SK-N-SH treated with all-trans-retinoic acid at 6 μM for 48 hours (cell line): ENCODE measurements around the gene AKR1A1.

Experiments
- BACH2 ChIP-seq: fragments of 250-450 bp; sonication (Bioruptor Pico); IDR thresholded peaks from 2 replicates; pipeline ENCODE4 v1.9.0; 2021; ENCODE audit warnings: mild to moderate bottlenecking, borderline replicate concordance
- CREB5 ChIP-seq: fragments of 250-450 bp; sonication (Bioruptor Pico); IDR thresholded peaks from 2 replicates; pipeline ENCODE4 v1.5.1; 2020; ENCODE audit warnings: low read depth, mild to moderate bottlenecking, moderate library complexity
- CSRNP3 ChIP-seq: fragments of 250-450 bp; sonication (Bioruptor Pico); IDR thresholded peaks from 2 replicates; pipeline ENCODE4 v1.5.1; 2021; ENCODE audit warnings: mild to moderate bottlenecking, moderate library complexity
- GLIS3 ChIP-seq: fragments of 250-450 bp; sonication (Bioruptor Pico); IDR thresholded peaks from 2 replicates; pipeline ENCODE4 v1.5.0; 2020; ENCODE audit warnings: mild to moderate bottlenecking, moderate library complexity
- PATZ1 ChIP-seq: fragments of 250-450 bp; sonication (Bioruptor Pico); IDR thresholded peaks from 2 replicates; pipeline ENCODE4 v1.8.0; 2020; ENCODE audit warnings: mild to moderate bottlenecking, moderate library complexity, borderline replicate concordance
- POU6F1 ChIP-seq: fragments of 250-450 bp; sonication (Bioruptor Pico); IDR thresholded peaks from 2 replicates; pipeline ENCODE4 v1.8.0; 2021; ENCODE audit warnings: low read depth, mild to moderate bottlenecking, moderate library complexity, borderline replicate concordance
- PPARA ChIP-seq: fragments of 250-450 bp; sonication (Bioruptor Pico); IDR thresholded peaks from 2 replicates; pipeline ENCODE4 v1.5.0; 2020; ENCODE audit warnings: mild to moderate bottlenecking, borderline replicate concordance
- RARB ChIP-seq: fragments of 250-450 bp; sonication (Bioruptor Pico); IDR thresholded peaks from 2 replicates; pipeline ENCODE4 v1.8.0; 2021; ENCODE audit warnings: mild to moderate bottlenecking, moderate library complexity
- SNAI2 ChIP-seq: fragments of 250-450 bp; sonication (Bioruptor Pico); IDR thresholded peaks from 2 replicates; pipeline ENCODE4 v1.5.0; 2020; ENCODE audit warnings: mild to moderate bottlenecking, moderate library complexity
- TCF4 ChIP-seq: fragments of 250-450 bp; sonication (Bioruptor Pico); IDR thresholded peaks from 2 replicates; pipeline ENCODE4 v1.8.0; 2021; ENCODE audit warnings: mild to moderate bottlenecking, moderate library complexity, borderline replicate concordance
- ZFP3 ChIP-seq: fragments of 250-450 bp; sonication (Bioruptor Pico); IDR thresholded peaks from 2 replicates; pipeline ENCODE4 v1.5.0; 2020; ENCODE audit warnings: mild to moderate bottlenecking, moderate library complexity
- ZFP30 ChIP-seq: fragments of 450-650 bp; formaldehyde crosslinking; IDR thresholded peaks from 2 replicates; pipeline ENCODE4 v1.5.0; 2022; ENCODE audit warnings: mild to moderate bottlenecking, moderate library complexity
- ZNF70 ChIP-seq: fragments of 450-650 bp; formaldehyde crosslinking; IDR thresholded peaks from 2 replicates; pipeline ENCODE4 v1.5.0; 2020; ENCODE audit warnings: mild to moderate bottlenecking, moderate library complexity

GRCh38 chr1:45617618-45618017, 67.0 kb downstream of the AKR1A1 start:
- no peak for TF ChIP-seq CREB5 (CRISPR knock-in tag)
- TF ChIP-seq RARB (CRISPR knock-in tag): no peak
- TF ChIP-seq SNAI2 (CRISPR knock-in tag): no peak
- no peak for TF ChIP-seq ZFP3
- no peak for TF ChIP-seq GLIS3
- no peak for TF ChIP-seq ZFP30 (CRISPR knock-in tag)
- no peak for TF ChIP-seq PPARA (CRISPR knock-in tag)
- TF ChIP-seq CSRNP3 (CRISPR knock-in tag): no peak
- no peak for TF ChIP-seq PATZ1 (CRISPR knock-in tag)
- TF ChIP-seq POU6F1: no peak
- TF ChIP-seq ZNF70 (CRISPR knock-in tag): no peak
- TF ChIP-seq TCF4: no peak
- TF ChIP-seq BACH2 (CRISPR knock-in tag): no peak
